Measurements from ENCODE around the gene LPP.

GRCh38 chr3:188817103-188817934, 663.4 kb downstream of the LPP start:
- TF ChIP-seq CTCF (IDR thresholded peaks at IDR 0.05): no peak
- TF ChIP-seq POLR2A (IDR thresholded peaks at IDR 0.05): no peak

Measured in right lobe of liver (tissue), 4 donors.